Spleen (tissue), 11 donors: ENCODE results near the gene CLIC5. TPM values are rescaled to one million over a fixed set of nuclear protein-coding genes. Genes with fewer than 3 reads are reported as not detected.
A peak's percentile ranks its signal among the peaks of the same experiment; 100 is the strongest.

Experiments used
- DNase-seq: peaks from one replicate; pipeline ENCODE4 v3.0.0-alpha.2; 2020
- H3K27ac ChIP-seq, 8 donors: fragments of 200-600 bp; sonication (generic) in 7 of 8; 1 replicate in 4 of 8; 2 replicates in 4 of 8; pipeline versions ENCODE4 v1.5.0 to v1.8.0; 2016 to 2021; ENCODE audit warnings: inconsistent platforms in 4 of 8, mild to moderate bottlenecking in 4 of 8, moderate library complexity in 1 of 8
- H3K27me3 ChIP-seq, 7 donors: fragments of 200-600 bp; sonication (generic) in 6 of 7; replicated peaks in 1 of 7; 1 replicate in 4 of 7; 2 replicates in 3 of 7; pipeline versions ENCODE4 v1.5.0 to v1.8.0; 2016 to 2021; ENCODE audit warnings: inconsistent platforms in 3 of 7, mild to moderate bottlenecking in 1 of 7
- H3K36me3 ChIP-seq, 6 donors: fragments of 200-600 bp; sonication (generic) in 5 of 6; 1 replicate in 4 of 6; 2 replicates in 2 of 6; pipeline versions ENCODE4 v1.5.0 to v1.8.0; 2016 to 2021; ENCODE audit warnings: inconsistent platforms in 2 of 6
- H3K4me1 ChIP-seq, 6 donors: fragments of 200-600 bp; sonication (generic) in 5 of 6; 1 replicate in 3 of 6; 2 replicates in 3 of 6; pipeline versions ENCODE4 v1.5.0 to v1.8.0; 2016 to 2021; ENCODE audit warnings: inconsistent platforms in 3 of 6
- H3K4me3 ChIP-seq, 8 donors: fragments of 200-600 bp; sonication (generic) in 7 of 8; 1 replicate in 4 of 8; 2 replicates in 4 of 8; pipeline versions ENCODE4 v1.5.0 to v1.8.0; 2016 to 2021; ENCODE audit warnings: inconsistent platforms in 4 of 8, mild to moderate bottlenecking in 4 of 8, moderate library complexity in 2 of 8
- H3K9me3 ChIP-seq, 8 donors: fragments of 200-600 bp; sonication (generic) in 7 of 8; 1 replicate in 4 of 8; 2 replicates in 4 of 8; pipeline versions ENCODE4 v1.5.0 to v1.8.0; 2016 to 2021; ENCODE audit warnings: inconsistent platforms in 4 of 8
- POLR2A ChIP-seq, 3 donors: fragments of 450-650 bp; IDR thresholded peaks; one replicate each; pipeline ENCODE4 v1.5.1; 2017; ENCODE audit warnings: antibody characterized with exemption in 3 of 3, mild to moderate bottlenecking in 1 of 3
- POLR2AphosphoS5 ChIP-seq, 3 donors: sonication (generic); formaldehyde crosslinking; IDR thresholded peaks; one replicate each; pipeline ENCODE4 v1.5.1; 2017; ENCODE audit warnings: antibody characterized with exemption in 3 of 3
- WGBS, 5 donors: extraction: QIAGEN DNeasy Blood & Tissue Kit in 3 of 5; methylation state at CpG; one replicate each; pipeline versions ENCODE4 v1.1.5 to v1.1.7; 2013 to 2018; 5-methylcytosine and 5-hydroxymethylcytosine counted together
- intact Hi-C: fragments of 100-400 bp; cut with DNase I; formaldehyde crosslinking; loops from one replicate; pipeline ENCODE4 v1.15.0; 2023; ENCODE audit warnings: low total_unique reads
- polyA plus RNA-seq, 3 donors: library from polyadenylated mRNA; stranded (reverse); fragments of 200-250 nt; gene quantifications; one replicate each; pipeline ENCODE4 v1.2.1, GENCODE V29; 2013
- total RNA-seq, 7 donors: library from RNA; depleted of rRNA in 3 of 7; stranded (reverse); fragments of >200 nt in 3 of 7; fragmentation: NEBNext Ultra II Directional in 4 of 7; extraction: Animal tissue kit (Norgen Biotek cat#: 25700) in 4 of 7; gene quantifications; one replicate each; pipeline versions ENCODE4 v1.1.0 to v1.2.1, GENCODE V29; 2016 to 2021
- TF ChIP-seq, protein P1 (sequence below), 11 experiments: fragments of 200-600 bp in 7 of 11; fragments of 450-650 bp in 4 of 11; sonication (generic) in 4 of 11; IDR thresholded peaks in 8 of 11; conservative IDR thresholded peaks in 3 of 11; 1 replicate in 7 of 11; 2 replicates in 4 of 11; pipeline versions ENCODE4 v1.4.0 to v1.8.0; 2016 to 2021; ENCODE audit warnings: antibody characterized with exemption in 11 of 11, inconsistent platforms in 4 of 11, mild to moderate bottlenecking in 1 of 11
- donor health status: healthy with polysubstance abuse.
- donor health status: DM: no; HTN: no; CAD: no; lungs with moderate emphysema.
- donor health status: DM: no; HTN: no; CAD: no.
- donor health status: Bipolar disorder and iron deficiency.
- donor health status: healthy.
- donor health status: DM: no; HTN: no; CAD: no.
- donor health status: DM: yes; HTN: yes; CAD: no.

CLIC5 gene
- total and polyA plus RNA-seq, 10 donors, result 2.8 to 189 (median 71.2) TPM

DNA sequence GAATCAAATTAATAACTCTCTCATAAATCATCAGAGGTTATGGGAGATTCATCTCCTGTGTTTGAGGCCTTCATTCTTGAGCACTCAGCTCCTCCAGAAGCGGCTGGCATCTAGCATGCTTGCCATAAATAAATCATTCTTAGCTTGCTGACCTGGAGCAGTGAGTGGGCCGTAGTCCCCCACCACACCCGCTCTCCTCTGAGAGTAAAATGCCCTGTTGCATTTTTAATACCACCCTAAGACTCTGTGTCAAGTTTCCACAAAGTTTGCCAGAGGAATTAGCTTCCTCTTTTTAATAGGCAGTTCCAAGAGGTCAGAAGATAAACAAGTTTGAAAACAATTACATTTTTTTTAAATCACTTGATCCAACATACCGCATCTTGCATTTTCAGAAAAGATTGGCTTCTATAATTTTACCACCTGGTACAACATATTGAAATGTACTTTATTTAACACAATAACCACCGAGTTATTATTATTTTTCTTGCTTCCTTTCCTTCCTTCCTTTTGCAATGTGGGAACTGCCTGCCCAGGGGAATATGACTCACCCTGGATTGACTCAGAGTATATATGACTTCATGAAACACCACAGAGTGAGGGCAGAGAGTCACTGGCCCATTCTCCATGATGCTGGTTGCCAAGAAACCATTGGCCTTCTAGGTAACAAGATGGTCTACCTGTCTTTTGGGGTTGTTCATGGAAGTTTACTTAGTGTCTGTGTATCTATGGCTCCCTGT is 29.4 kb upstream of the CLIC5 start:
- Histone ChIP-seq H3K27ac (peak overlapping the region in 7 of 8 donors; percentile 7 to 60 (median 47)), H3K36me3 (no peaks in the 10 kb centered on the region)
- no peak for DNase-seq

DNA sequence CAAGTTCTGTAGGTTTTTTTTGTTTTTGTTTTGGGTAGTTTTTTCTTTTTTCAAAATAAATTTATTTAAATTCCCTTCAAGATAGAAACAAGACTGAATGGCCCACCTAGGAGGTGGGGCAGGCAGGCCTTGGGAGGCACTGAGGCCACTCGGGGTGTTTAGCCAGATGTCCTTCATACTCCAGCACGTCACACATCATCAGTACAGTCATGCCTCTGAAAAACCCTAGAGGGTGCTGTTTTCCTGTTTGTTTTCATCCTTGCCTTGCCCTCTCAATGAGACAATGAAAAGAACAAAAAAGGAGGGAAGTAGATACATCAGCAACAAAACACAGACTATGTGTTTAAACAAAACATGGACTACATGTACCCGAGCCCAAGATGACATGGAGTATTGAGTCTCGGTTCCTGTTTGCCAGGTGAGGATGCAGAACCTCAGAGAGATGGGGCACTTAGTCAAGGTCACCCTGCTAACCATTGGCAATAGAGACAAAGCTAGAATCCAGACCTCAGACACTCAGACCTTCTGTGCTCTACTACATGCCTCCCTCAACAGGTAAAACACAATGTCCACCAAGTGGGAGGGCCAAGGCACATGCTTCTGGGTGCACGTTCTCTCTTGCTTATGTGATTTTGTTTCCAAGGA is 26.8 kb upstream of the CLIC5 start:
- no peak for DNase-seq
- Histone ChIP-seq H3K27ac (peak overlapping the region in 2 of 8 donors; percentile 3 to 29), H3K4me3 (no peak overlapping the region), H3K9me3 (no peaks in the 10 kb centered on the region), H3K4me1 (peaks cover 0 to 10% (median 0%) of the 10 kb centered on the region in 6 donors), H3K27me3 (no peaks in the 10 kb centered on the region), H3K36me3 (no peaks in the 10 kb centered on the region)
- WGBS, 5 donors, result 50 to 63% (median 57%) methylated on average over 5 of the region's 5 CpGs
- intact Hi-C loops, result no loop called here
- TF ChIP-seq POLR2A (IDR thresholded peaks at IDR 0.05), result no peak
- TF ChIP-seq, protein P1, sequence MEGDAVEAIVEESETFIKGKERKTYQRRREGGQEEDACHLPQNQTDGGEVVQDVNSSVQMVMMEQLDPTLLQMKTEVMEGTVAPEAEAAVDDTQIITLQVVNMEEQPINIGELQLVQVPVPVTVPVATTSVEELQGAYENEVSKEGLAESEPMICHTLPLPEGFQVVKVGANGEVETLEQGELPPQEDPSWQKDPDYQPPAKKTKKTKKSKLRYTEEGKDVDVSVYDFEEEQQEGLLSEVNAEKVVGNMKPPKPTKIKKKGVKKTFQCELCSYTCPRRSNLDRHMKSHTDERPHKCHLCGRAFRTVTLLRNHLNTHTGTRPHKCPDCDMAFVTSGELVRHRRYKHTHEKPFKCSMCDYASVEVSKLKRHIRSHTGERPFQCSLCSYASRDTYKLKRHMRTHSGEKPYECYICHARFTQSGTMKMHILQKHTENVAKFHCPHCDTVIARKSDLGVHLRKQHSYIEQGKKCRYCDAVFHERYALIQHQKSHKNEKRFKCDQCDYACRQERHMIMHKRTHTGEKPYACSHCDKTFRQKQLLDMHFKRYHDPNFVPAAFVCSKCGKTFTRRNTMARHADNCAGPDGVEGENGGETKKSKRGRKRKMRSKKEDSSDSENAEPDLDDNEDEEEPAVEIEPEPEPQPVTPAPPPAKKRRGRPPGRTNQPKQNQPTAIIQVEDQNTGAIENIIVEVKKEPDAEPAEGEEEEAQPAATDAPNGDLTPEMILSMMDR (IDR thresholded peaks at IDR 0.05 in 8 of 11, conservative IDR thresholded peaks at IDR 0.05 in 3 of 11), result peak in 8 of 11 experiments; percentile 17 to 65 (median 46)

More for the DNA sequence above, 29.4 kb upstream of the CLIC5 start:
- H3K4me1 ChIP-seq, result peaks cover 0 to 10% (median 0%) of the 10 kb centered on the region in 6 donors
- intact Hi-C loops, result no loop called here
- H3K27me3 ChIP-seq, result no peaks in the 10 kb centered on the region
- no peaks in the 10 kb centered on the region for H3K9me3 ChIP-seq
- no peak for TF ChIP-seq POLR2A (IDR thresholded peaks at IDR 0.05)
- TF ChIP-seq POLR2AphosphoS5 (IDR thresholded peaks at IDR 0.05), result no peak
- TF ChIP-seq, protein P1 (IDR thresholded peaks at IDR 0.05 in 8 of 11, conservative IDR thresholded peaks at IDR 0.05 in 3 of 11), result no peak
- H3K4me3 ChIP-seq, result no peak overlapping the region
- 38 to 52% (median 51%) methylated on average over 5 of the region's 5 CpGs for WGBS, 5 donors

DNA sequence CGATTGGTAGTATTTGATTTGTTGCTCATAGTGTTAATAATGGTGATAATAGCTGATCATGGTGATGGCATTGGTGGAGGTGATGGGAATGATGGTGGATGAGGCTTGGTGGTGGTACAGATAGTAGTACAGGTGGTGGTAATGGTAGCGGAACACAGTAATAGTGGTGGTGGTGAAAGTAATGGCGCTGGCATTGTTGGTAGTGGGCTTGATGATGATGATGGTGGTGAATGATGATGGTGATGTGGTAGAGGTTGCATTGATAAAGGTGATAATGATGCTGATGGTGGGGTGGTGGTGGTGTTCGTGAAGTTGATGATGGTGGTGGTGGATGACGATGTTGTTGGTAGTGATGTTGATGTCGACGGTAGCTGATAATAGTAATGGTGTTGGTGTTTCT is 24.6 kb upstream of the CLIC5 start:
- peaks cover 0 to 10% (median 0%) of the 10 kb centered on the region in 6 donors for H3K4me1 ChIP-seq
- no peak for TF ChIP-seq POLR2AphosphoS5 (IDR thresholded peaks at IDR 0.05)
- TF ChIP-seq POLR2A (IDR thresholded peaks at IDR 0.05), result no peak
- TF ChIP-seq, protein P1 (IDR thresholded peaks at IDR 0.05 in 8 of 11, conservative IDR thresholded peaks at IDR 0.05 in 3 of 11), result no peak
- H3K9me3 ChIP-seq, result no peaks in the 10 kb centered on the region
- no peak overlapping the region for H3K4me3 ChIP-seq
- no peak for DNase-seq
- H3K36me3 ChIP-seq, result no peaks in the 10 kb centered on the region
- WGBS, 5 donors, result 92 to 97% (median 96%) methylated on average over 7 of the region's 7 CpGs
- no peaks in the 10 kb centered on the region for H3K27me3 ChIP-seq
- intact Hi-C loops, result no loop called here
- H3K27ac ChIP-seq, result no peak overlapping the region

DNA sequence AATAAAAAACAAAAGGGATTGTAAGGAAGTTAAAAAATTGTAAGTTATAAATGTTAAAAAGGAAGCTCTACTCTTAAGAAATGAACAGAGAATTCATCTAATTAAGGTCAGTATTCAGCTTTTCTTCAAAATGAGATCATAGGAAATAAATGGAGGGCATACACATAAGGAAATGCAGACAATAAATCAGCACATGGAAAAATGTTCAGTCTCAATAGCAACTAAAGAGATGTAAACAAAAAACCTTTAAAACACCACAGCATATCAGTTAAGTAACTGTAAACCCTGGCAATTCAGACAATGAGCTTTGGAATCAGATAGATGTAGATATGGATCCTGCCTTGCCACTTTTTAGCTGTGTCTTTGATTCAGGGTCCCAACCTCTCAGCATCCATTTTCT is 24.0 kb upstream of the CLIC5 start:
- H3K27me3 ChIP-seq, result no peaks in the 10 kb centered on the region
- no peaks in the 10 kb centered on the region for H3K9me3 ChIP-seq
- peaks cover 0 to 6% (median 0%) of the 10 kb centered on the region in 6 donors for H3K4me1 ChIP-seq
- no peaks in the 10 kb centered on the region for H3K36me3 ChIP-seq
- H3K4me3 ChIP-seq, result no peak overlapping the region
- no peak for DNase-seq
- TF ChIP-seq POLR2AphosphoS5 (IDR thresholded peaks at IDR 0.05), result no peak
- TF ChIP-seq, protein P1 (IDR thresholded peaks at IDR 0.05 in 8 of 11, conservative IDR thresholded peaks at IDR 0.05 in 3 of 11), result no peak
- no peak for TF ChIP-seq POLR2A (IDR thresholded peaks at IDR 0.05)
- H3K27ac ChIP-seq, result no peak overlapping the region
- intact Hi-C loops, result no loop called here
